ENCODE data around the gene PHACTR1. TPM values are rescaled to one million over a fixed set of nuclear protein-coding genes. Genes with fewer than 3 reads are reported as not detected.

Gene PHACTR1
- total and polyA plus RNA-seq, 12 donors = 0.77 to 16.0 (median 3.5) TPM

- no peak for DNase-seq
- TF ChIP-seq POLR2A (IDR thresholded peaks at IDR 0.05) = no peak
- Histone ChIP-seq H3K36me3 (replicated peaks in 1 of 2) (no peaks in the 10 kb centered on the region), H3K9me3 (replicated peaks in 1 of 3) (no peaks in the 10 kb centered on the region), H3K4me1 (replicated peaks in 1 of 2) (peaks cover 16 to 17% of the 10 kb centered on the region in 2 donors), H3K27ac (no peak overlapping the region), H3K27me3 (no peaks in the 10 kb centered on the region), H3K4me3 (no peak overlapping the region)
- 90 to 97% (median 96%) methylated on average over 7 to 11 of the region's 11 CpGs for WGBS, 4 donors
- intact Hi-C loops (cut with DNase I) = no loop called here
Measured at GRCh38 chr6:13299403-13299821, 582.8 kb downstream of the PHACTR1 start.

GRCh38 chr6:13299918-13300317 lies 583.4 kb downstream of the PHACTR1 start:
- no peaks in the 10 kb centered on the region for H3K27me3 ChIP-seq
- no peak for DNase-seq
- intact Hi-C loops (cut with DNase I) = no loop called here
- peaks cover 0 to 2% of the 10 kb centered on the region in 2 donors for H3K36me3 ChIP-seq (replicated peaks in 1 of 2)
- no peaks in the 10 kb centered on the region for H3K9me3 ChIP-seq (replicated peaks in 1 of 3)
- WGBS, 4 donors = 87 to 93% (median 90%) methylated on average over 5 to 6 of the region's 6 CpGs
- TF ChIP-seq CTCF (IDR thresholded peaks at IDR 0.05) = no peak
- no peak for TF ChIP-seq POLR2A (IDR thresholded peaks at IDR 0.05)
- H3K4me3 ChIP-seq = no peak overlapping the region
- no peak overlapping the region for H3K27ac ChIP-seq
- peaks cover 16 to 17% of the 10 kb centered on the region in 2 donors for H3K4me1 ChIP-seq (replicated peaks in 1 of 2)

GRCh38 chr6:13300643-13301590 lies 584.4 kb downstream of the PHACTR1 start:
- intact Hi-C loops (cut with DNase I) = no loop called here
- no peak for DNase-seq
- no peak overlapping the region for H3K27ac ChIP-seq
- peaks cover 0 to 7% of the 10 kb centered on the region in 2 donors for H3K36me3 ChIP-seq (replicated peaks in 1 of 2)
- no peak overlapping the region for H3K4me3 ChIP-seq
- H3K27me3 ChIP-seq = no peaks in the 10 kb centered on the region
- TF ChIP-seq POLR2A (IDR thresholded peaks at IDR 0.05) (no peak), CTCF (IDR thresholded peaks at IDR 0.05) (no peak)
- H3K4me1 ChIP-seq (replicated peaks in 1 of 2) = peaks cover 16 to 17% of the 10 kb centered on the region in 2 donors
- no peaks in the 10 kb centered on the region for H3K9me3 ChIP-seq (replicated peaks in 1 of 3)
- WGBS, 4 donors = 80 to 95% (median 89%) methylated on average over 9 of the region's 9 CpGs

GRCh38 chr6:13302291-13302690 lies 585.7 kb downstream of the PHACTR1 start:
- Histone ChIP-seq H3K27ac (peak overlapping the region in 3 of 5 donors; percentile 53 to 80 (median 77)), H3K27me3 (no peaks in the 10 kb centered on the region), H3K36me3 (replicated peaks in 1 of 2) (peaks cover 0 to 7% of the 10 kb centered on the region in 2 donors), H3K4me1 (replicated peaks in 1 of 2) (peaks cover 16 to 17% of the 10 kb centered on the region in 2 donors), H3K4me3 (no peak overlapping the region), H3K9me3 (replicated peaks in 1 of 3) (no peaks in the 10 kb centered on the region)
- whole genome bisulfite sequencing, 4 donors = 71 to 74% (median 72%) methylated on average over 7 of the region's 7 CpGs
- DNase-seq = peak in 4 of 7 donors; percentile 13 to 35 (median 31)
- TF ChIP-seq CTCF (IDR thresholded peaks at IDR 0.05) = no peak
- TF ChIP-seq POLR2A (IDR thresholded peaks at IDR 0.05) = no peak
- intact Hi-C loops (cut with DNase I) = no loop called here
